ENCODE results near the gene ANKS1A.
"Not testable (repeated sequence)": the region's sequence is repeated elsewhere in the genome, so short reads cannot be mapped to it uniquely, and the experiment has no call there.

ANKS1A gene, protein sequence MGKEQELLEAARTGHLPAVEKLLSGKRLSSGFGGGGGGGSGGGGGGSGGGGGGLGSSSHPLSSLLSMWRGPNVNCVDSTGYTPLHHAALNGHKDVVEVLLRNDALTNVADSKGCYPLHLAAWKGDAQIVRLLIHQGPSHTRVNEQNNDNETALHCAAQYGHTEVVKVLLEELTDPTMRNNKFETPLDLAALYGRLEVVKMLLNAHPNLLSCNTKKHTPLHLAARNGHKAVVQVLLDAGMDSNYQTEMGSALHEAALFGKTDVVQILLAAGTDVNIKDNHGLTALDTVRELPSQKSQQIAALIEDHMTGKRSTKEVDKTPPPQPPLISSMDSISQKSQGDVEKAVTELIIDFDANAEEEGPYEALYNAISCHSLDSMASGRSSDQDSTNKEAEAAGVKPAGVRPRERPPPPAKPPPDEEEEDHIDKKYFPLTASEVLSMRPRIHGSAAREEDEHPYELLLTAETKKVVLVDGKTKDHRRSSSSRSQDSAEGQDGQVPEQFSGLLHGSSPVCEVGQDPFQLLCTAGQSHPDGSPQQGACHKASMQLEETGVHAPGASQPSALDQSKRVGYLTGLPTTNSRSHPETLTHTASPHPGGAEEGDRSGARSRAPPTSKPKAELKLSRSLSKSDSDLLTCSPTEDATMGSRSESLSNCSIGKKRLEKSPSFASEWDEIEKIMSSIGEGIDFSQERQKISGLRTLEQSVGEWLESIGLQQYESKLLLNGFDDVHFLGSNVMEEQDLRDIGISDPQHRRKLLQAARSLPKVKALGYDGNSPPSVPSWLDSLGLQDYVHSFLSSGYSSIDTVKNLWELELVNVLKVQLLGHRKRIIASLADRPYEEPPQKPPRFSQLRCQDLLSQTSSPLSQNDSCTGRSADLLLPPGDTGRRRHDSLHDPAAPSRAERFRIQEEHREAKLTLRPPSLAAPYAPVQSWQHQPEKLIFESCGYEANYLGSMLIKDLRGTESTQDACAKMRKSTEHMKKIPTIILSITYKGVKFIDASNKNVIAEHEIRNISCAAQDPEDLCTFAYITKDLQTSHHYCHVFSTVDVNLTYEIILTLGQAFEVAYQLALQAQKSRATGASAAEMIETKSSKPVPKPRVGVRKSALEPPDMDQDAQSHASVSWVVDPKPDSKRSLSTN

DNA sequence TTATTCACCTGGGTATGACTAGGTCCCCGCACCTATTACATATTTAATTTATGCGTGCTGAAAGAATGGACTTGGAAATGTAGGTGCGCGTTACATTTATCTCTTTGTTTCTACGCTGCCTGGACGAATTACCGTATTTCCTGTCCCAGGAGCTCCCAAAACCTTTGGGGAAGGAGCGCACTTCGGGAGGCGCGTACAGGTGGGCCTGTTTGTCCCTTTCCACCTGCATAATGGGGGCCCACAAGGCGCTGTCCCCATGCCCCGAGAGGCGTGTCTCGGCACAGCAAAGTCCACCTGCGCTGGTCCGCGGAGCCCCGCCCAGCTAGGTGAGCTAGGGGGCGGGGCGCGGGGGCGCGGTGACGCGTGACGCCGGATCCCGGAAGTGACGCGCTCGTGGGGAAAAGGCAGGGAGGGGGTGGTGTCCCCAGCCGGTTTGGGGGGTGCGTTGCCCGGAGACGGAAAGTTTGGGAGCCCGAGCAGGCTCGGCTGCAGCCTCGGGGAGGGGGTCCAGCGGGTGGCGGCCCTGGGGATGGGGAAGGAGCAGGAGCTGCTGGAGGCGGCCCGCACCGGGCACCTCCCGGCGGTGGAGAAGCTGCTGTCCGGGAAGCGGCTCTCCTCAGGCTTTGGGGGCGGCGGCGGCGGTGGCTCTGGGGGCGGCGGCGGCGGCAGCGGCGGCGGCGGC lies at the start of gene ANKS1A:
TSS of gene ANKS1A (plus strand) at position 382 of the 682 bp plus-strand sequence. CDS start at position 530, 148 bp downstream.
- peak within 1 kb of the TSS; percentile 94 for H3K4me3 ChIP-seq (ENCODE audit: low read depth, low read length)
- TF ChIP-seq, protein P1, sequence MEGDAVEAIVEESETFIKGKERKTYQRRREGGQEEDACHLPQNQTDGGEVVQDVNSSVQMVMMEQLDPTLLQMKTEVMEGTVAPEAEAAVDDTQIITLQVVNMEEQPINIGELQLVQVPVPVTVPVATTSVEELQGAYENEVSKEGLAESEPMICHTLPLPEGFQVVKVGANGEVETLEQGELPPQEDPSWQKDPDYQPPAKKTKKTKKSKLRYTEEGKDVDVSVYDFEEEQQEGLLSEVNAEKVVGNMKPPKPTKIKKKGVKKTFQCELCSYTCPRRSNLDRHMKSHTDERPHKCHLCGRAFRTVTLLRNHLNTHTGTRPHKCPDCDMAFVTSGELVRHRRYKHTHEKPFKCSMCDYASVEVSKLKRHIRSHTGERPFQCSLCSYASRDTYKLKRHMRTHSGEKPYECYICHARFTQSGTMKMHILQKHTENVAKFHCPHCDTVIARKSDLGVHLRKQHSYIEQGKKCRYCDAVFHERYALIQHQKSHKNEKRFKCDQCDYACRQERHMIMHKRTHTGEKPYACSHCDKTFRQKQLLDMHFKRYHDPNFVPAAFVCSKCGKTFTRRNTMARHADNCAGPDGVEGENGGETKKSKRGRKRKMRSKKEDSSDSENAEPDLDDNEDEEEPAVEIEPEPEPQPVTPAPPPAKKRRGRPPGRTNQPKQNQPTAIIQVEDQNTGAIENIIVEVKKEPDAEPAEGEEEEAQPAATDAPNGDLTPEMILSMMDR (IDR thresholded peaks at IDR 0.05; ENCODE audit: insufficient read depth, low read depth, low read length, missing control alignments): no peak
- peak; percentile 81 for DNase-seq (ENCODE audit: low read depth)

DNA sequence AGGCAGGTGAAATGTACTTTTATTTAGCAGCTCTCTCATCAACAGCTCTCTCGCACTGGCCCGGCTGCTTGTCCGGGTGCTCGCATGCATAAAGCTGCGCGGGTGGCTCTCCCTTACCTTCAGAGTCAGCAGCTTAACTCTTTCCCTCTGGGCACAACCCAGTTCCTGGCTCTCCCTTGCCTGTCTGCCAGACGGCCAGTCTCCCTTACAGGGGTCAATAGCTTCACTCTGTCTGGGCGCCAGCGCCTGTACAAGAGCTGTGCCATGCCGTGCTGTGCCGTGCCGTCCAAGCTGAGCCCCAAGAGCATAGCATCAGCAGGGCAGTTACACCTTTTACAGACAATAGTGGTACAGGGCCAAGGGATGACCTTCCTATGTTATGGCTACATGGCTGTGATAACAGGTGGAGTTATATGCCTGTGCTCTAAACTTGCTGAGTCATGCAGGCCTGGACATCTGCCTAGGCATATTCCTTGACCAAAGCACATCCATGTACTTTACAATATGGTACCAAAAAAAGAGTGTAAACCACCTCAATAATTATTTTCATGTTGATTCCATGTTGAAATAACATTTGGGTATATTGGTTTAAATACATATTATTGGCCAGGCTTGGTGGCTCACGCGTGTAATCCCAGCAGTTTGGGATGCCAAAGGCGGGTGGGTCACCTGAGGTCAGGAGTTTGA lies 49.2 kb upstream of the ANKS1A start:
- DNase-seq (ENCODE audit: low read depth): no peak
- TF ChIP-seq, protein P1 (IDR thresholded peaks at IDR 0.05; ENCODE audit: insufficient read depth, low read depth, low read length, missing control alignments): no peak
- H3K4me3 ChIP-seq (ENCODE audit: low read depth, low read length): no peak overlapping the region

DNA sequence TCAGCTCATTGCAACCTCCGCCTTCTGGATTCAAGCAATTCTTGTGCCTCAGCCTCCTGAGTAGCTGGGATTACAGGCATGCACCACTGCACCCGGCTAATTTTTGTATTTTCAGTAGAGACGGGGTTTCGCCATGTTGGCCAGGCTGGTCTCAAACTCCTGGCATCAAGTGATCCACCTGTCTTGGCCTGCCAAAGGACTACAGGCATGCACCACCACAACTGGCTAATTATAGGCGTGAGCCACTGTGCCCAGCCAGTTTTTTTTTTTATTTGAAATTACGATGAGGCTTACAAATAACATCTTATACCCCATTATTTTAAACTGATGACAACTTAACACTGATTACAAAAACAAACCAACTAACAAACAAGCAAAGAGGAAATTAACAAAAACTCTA lies 40.0 kb upstream of the ANKS1A start:
- DNase-seq (ENCODE audit: low read depth); H3K4me3 ChIP-seq (ENCODE audit: low read depth, low read length): not testable (repeated sequence)

DNA sequence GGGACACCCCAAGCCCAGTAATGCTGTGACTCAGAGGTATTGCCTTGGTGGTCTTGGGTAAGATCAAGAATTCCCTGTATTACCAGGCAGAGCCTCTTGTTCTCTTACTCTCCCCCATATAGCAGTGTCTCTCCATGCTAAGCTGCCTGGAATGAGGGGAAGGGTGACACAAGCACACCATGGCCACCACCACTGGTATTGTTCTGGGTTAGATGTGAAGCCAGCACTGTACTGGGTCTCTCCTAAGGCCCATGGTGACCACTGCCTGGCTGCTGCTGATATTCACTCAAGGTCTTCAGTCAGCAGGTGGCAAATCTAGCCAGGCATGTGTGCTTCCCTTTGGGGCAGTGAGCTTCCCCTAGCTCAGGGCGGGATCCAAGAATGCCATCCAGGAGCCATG lies 37.7 kb upstream of the ANKS1A start:
- DNase-seq (ENCODE audit: low read depth): no peak
- H3K4me3 ChIP-seq (ENCODE audit: low read depth, low read length): no peak overlapping the region
- TF ChIP-seq, protein P1 (IDR thresholded peaks at IDR 0.05; ENCODE audit: insufficient read depth, low read depth, low read length, missing control alignments): no peak

DNA sequence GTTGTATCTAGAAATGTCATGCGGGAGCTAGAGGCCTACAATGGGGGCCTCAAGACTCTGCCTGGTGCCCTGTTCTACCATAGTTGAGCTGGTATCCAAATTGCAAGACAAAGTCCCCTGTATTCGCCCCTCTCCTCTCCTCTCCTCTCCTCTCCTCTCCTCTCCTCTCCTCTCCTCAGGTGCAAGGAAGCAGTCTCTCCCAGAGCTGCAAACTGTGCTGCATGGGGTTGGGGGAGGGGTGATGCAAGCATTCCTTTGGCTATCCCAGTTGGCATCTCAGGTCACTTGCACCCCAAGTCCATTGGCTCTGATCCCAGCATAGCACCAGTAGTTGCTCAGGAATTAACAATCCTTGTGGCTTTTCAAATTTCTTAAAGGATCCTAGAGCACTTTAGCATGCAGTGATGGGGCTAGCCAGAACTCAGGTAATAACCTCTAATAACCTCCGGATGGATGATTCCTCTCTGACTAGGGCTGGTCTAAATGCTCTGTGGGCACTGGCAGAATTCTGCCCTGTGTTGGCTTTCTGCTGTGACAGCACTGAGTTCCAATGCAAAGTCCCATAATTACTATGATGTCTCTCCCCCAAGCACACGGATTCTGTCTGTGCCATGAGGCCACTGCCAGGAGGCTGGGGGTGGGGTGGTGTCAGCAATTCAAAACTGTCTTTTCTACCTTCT lies 36.5 kb upstream of the ANKS1A start:
- no peak for DNase-seq (ENCODE audit: low read depth)
- TF ChIP-seq, protein P1 (IDR thresholded peaks at IDR 0.05; ENCODE audit: insufficient read depth, low read depth, low read length, missing control alignments): no peak
- no peak overlapping the region for H3K4me3 ChIP-seq (ENCODE audit: low read depth, low read length)

DNA sequence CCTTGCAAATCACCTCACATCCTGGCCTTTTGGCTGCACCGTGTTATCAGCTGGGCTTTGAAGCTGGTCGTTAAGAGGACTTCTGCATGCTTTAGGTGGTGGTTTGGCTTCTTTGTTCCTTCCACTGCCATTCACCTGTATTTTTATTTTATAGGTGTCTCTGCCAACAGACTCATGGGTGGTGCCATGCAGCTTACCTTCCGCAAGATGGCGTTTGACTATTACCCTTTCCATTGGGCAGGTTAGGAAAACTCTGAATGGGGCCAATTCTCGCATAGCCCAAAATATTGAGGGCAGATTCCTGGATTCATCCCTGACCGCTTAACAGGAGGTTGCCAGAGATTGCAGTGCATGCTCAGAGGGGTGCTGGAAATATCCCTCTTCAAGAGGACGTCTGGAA lies 33.6 kb upstream of the ANKS1A start:
- TF ChIP-seq, protein P1 (IDR thresholded peaks at IDR 0.05; ENCODE audit: insufficient read depth, low read depth, low read length, missing control alignments): no peak
- H3K4me3 ChIP-seq (ENCODE audit: low read depth, low read length): no peak overlapping the region
- no peak for DNase-seq (ENCODE audit: low read depth)
